Gastrocnemius medialis (tissue), 4 donors: Measurements from ENCODE around the gene WASF1.

ENCODE experiments used
- POLR2A ChIP-seq, 2 donors: fragments of 450-650 bp; IDR thresholded peaks; one replicate each; pipeline ENCODE4 v1.6.1; 2017; ENCODE audit warnings: antibody characterized with exemption in 2 of 2, mild to moderate bottlenecking in 2 of 2, moderate library complexity in 2 of 2
- TF ChIP-seq, protein P1 (sequence below), 5 experiments: fragments of 450-650 bp in 3 of 5; fragments of 200-600 bp in 2 of 5; sonication (generic) in 2 of 5; IDR thresholded peaks in 4 of 5; conservative IDR thresholded peaks in 1 of 5; 1 replicate in 4 of 5; 2 replicates in 1 of 5; pipeline ENCODE4 v1.5.1; 2016 to 2019; ENCODE audit warnings: antibody characterized with exemption in 5 of 5, mild to moderate bottlenecking in 3 of 5, moderate library complexity in 3 of 5

DNA sequence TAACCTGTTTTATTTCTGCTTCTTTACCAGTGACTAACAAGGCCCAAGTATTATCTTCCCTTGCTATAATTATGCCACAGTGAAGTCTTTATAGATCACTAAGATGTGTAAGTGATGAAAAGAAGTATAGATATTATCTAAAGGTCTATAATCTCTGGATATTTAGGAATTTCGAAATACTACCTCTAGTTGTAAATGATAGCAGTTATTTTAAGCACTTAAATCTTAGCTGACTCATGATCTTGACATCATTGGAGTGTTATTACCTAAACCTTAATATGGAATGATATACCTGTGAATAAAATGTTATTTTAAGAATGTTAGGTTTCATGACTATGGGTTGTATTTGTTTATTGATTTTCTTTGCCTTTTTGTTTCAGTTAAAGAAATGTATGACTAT is 32.3 kb upstream of the WASF1 start:
- TF ChIP-seq, protein P1, sequence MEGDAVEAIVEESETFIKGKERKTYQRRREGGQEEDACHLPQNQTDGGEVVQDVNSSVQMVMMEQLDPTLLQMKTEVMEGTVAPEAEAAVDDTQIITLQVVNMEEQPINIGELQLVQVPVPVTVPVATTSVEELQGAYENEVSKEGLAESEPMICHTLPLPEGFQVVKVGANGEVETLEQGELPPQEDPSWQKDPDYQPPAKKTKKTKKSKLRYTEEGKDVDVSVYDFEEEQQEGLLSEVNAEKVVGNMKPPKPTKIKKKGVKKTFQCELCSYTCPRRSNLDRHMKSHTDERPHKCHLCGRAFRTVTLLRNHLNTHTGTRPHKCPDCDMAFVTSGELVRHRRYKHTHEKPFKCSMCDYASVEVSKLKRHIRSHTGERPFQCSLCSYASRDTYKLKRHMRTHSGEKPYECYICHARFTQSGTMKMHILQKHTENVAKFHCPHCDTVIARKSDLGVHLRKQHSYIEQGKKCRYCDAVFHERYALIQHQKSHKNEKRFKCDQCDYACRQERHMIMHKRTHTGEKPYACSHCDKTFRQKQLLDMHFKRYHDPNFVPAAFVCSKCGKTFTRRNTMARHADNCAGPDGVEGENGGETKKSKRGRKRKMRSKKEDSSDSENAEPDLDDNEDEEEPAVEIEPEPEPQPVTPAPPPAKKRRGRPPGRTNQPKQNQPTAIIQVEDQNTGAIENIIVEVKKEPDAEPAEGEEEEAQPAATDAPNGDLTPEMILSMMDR (IDR thresholded peaks at IDR 0.05 in 4 of 5, conservative IDR thresholded peaks at IDR 0.05 in 1 of 5): no peak
- no peak for TF ChIP-seq POLR2A (IDR thresholded peaks at IDR 0.05)
